ENCODE results near the gene RPTOR.

Gene RPTOR

DNA sequence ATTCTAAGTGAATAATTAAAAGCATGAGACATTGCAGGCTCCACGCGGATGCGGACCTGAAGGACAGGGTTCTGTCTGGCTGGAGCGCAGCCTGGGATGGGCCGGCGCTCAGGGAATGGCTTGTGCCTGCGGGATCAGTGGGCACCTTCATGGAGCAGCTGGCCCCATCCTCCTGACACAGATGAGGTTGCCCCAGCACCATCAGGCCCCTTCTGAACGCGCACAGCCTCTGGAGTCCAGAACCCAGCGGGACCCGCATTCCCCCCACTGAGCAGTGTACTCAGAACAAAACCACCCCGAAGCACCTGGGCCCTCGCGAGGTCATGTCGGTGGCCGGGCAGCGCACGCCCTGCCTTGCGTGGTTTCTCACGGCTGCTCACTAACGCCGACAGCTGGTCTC lies 376.5 kb downstream of the RPTOR start:
- Histone ChIP-seq H3K4me1 (ENCODE audit: control insufficient read depth, insufficient read depth, low read length) (no peaks in the 10 kb centered on the region), H3K27ac (ENCODE audit: extremely low read depth, low read depth, low read length) (no peak overlapping the region), H3K36me3 (ENCODE audit: control insufficient read depth in 2 of 2, insufficient read depth in 1 of 2, low read length in 2 of 2) (peaks cover 0 to 56% of the 10 kb centered on the region in 2 experiments; a peak in 1 of 3 replicates), H3K4me3 (ENCODE audit: low read depth, low read length) (no peak overlapping the region), H3K9me3 (ENCODE audit: control insufficient read depth, insufficient read depth, low read depth, low read length) (no peaks in the 10 kb centered on the region)
- ChIA-PET POLR2A (no interaction called here), CTCF (interaction anchor here (0.7 kb wide), 1 partner anchor 1961 kb away, joined by 3 read pairs; no protein-coding TSS in a partner anchor)
- TF ChIP-seq, protein P1, sequence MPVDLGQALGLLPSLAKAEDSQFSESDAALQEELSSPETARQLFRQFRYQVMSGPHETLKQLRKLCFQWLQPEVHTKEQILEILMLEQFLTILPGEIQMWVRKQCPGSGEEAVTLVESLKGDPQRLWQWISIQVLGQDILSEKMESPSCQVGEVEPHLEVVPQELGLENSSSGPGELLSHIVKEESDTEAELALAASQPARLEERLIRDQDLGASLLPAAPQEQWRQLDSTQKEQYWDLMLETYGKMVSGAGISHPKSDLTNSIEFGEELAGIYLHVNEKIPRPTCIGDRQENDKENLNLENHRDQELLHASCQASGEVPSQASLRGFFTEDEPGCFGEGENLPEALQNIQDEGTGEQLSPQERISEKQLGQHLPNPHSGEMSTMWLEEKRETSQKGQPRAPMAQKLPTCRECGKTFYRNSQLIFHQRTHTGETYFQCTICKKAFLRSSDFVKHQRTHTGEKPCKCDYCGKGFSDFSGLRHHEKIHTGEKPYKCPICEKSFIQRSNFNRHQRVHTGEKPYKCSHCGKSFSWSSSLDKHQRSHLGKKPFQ (tag by site-specific recombination; IDR thresholded peaks at IDR 0.05), result no peak
- TF ChIP-seq ZNF426 (tag by site-specific recombination; IDR thresholded peaks at IDR 0.05) (no peak), SP3 (tag by site-specific recombination; IDR thresholded peaks at IDR 0.05) (no peak), ZFP69B (tag by site-specific recombination; IDR thresholded peaks at IDR 0.05) (no peak)

DNA sequence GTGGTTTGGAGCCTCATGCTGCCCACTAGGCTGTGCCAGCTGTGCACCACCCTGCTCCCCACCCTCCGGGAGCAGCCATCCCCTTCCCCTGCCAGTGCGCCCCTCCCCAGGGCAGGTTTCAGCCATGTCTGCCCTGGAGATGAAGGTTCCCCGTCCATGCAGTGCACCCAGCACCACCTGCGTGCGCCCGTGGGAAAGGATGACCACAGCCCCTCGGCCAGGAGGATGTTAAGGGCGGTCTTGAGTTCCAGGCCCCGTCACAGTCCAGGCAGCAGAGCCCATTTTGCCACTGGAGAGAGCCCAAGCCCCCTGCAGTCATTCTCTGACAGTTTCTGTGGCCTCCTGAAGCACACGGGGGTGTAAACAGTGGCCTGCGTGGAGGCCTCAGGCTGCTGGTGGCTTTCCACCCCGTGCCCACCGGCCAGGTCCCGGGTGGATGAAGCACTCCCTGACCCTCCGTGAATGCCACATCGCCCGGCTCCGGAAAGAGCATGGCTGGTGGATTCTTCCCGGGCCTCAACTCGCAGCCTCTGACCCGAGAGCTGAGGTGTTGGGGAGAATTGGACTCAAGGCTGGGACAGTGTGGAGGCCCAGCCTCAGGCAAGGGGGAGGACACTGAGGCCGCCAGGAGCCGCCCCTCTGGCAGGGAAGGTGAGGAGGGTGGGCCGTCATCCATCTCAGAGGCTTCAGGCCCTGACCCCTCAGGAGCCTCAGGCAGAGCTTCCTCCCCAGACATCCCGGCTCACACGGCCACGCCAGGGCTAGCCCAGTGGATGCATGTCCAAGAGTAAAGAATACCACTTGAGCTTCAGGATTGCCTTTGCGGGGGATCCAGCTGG lies 377.3 kb downstream of the RPTOR start:
- POLR2A ChIA-PET, result no interaction called here
- H3K4me3 ChIP-seq (ENCODE audit: low read depth, low read length), result no peak overlapping the region
- H3K27ac ChIP-seq (ENCODE audit: extremely low read depth, low read depth, low read length), result no peak overlapping the region
- no peaks in the 10 kb centered on the region for H3K4me1 ChIP-seq (ENCODE audit: control insufficient read depth, insufficient read depth, low read length)
- CTCF ChIA-PET, result interaction anchor here (0.6 to 0.8 kb wide), 3 partner anchors 56 to 1960 kb away, joined by 3 to 4 read pairs (median 4); no protein-coding TSS in a partner anchor
- TF ChIP-seq, protein P2, sequence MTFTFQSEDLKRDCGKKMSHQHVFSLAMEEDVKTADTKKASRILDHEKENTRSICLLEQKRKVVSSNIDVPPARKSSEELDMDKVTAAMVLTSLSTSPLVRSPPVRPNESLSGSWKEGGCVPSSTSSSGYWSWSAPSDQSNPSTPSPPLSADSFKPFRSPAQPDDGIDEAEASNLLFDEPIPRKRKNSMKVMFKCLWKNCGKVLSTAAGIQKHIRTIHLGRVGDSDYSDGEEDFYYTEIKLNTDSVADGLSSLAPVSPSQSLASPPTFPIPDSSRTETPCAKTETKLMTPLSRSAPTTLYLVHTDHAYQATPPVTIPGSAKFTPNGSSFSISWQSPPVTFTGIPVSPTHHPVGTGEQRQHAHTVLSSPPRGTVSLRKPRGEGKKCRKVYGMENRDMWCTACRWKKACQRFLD (tag by site-specific recombination; IDR thresholded peaks at IDR 0.05), result no peak
- H3K9me3 ChIP-seq (ENCODE audit: control insufficient read depth, insufficient read depth, low read depth, low read length), result no peaks in the 10 kb centered on the region
- H3K36me3 ChIP-seq (ENCODE audit: control insufficient read depth in 2 of 2, insufficient read depth in 1 of 2, low read length in 2 of 2), result peaks cover 4 to 62% of the 10 kb centered on the region in 2 experiments; a peak in 2 of 3 replicates

DNA sequence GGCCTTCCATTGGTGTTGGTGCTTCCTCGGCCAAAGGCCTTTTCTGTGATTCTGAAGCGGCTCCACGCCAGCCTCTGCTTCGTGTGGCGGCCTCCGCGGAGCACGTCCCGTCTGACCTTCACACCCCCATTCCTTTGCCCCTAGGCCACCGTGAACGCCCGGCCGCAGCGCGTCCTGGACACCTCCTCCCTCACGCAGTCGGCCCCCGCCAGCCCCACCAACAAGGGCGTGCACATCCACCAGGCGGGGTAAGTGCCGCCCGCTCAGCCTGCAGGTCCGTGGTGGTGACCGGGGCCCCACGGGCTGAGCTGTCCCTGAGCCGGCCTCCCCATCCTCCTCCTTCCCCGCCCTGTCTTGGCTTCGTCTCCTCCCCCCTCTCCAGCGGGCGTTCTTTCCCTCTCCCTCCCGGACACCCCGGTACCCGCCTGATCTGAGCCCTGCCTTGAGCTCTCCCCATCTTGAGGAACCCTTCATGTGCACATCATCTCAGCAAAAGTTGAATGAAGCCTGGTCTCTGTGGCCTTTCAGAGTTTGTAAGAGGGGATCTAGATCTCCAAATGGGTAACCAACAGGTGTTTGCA lies 378.0 kb downstream of the RPTOR start:
- H3K36me3 ChIP-seq (ENCODE audit: control insufficient read depth in 2 of 2, insufficient read depth in 1 of 2, low read length in 2 of 2), result peaks cover 4 to 68% of the 10 kb centered on the region in 2 experiments; a peak in 2 of 3 replicates
- ChIA-PET POLR2A (no interaction called here), CTCF (interaction anchor here (0.6 kb wide), 1 partner anchor 142 kb away, joined by 4 read pairs; no protein-coding TSS in a partner anchor)
- no peaks in the 10 kb centered on the region for H3K9me3 ChIP-seq (ENCODE audit: control insufficient read depth, insufficient read depth, low read depth, low read length)
- H3K27ac ChIP-seq (ENCODE audit: extremely low read depth, low read depth, low read length), result no peak overlapping the region
- H3K4me3 ChIP-seq (ENCODE audit: low read depth, low read length), result no peak overlapping the region
- H3K4me1 ChIP-seq (ENCODE audit: control insufficient read depth, insufficient read depth, low read length), result no peaks in the 10 kb centered on the region
- no peak for TF ChIP-seq ZNF423 (tag by site-specific recombination; IDR thresholded peaks at IDR 0.05)
- no peak for TF ChIP-seq ZNF623 (tag by site-specific recombination; IDR thresholded peaks at IDR 0.05)
- no peak for TF ChIP-seq ZNF555 (tag by site-specific recombination; conservative IDR thresholded peaks at IDR 0.05)
- no peak for TF ChIP-seq ZNF426 (tag by site-specific recombination; IDR thresholded peaks at IDR 0.05)
- TF ChIP-seq ZNF747 (tag by site-specific recombination; IDR thresholded peaks at IDR 0.05), result no peak
- TF ChIP-seq, protein P3, sequence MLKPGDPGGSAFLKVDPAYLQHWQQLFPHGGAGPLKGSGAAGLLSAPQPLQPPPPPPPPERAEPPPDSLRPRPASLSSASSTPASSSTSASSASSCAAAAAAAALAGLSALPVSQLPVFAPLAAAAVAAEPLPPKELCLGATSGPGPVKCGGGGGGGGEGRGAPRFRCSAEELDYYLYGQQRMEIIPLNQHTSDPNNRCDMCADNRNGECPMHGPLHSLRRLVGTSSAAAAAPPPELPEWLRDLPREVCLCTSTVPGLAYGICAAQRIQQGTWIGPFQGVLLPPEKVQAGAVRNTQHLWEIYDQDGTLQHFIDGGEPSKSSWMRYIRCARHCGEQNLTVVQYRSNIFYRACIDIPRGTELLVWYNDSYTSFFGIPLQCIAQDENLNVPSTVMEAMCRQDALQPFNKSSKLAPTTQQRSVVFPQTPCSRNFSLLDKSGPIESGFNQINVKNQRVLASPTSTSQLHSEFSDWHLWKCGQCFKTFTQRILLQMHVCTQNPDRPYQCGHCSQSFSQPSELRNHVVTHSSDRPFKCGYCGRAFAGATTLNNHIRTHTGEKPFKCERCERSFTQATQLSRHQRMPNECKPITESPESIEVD (tag by site-specific recombination; IDR thresholded peaks at IDR 0.05), result no peak
- TF ChIP-seq KLF1 (tag by site-specific recombination; IDR thresholded peaks at IDR 0.05), result 0 out of 2 replicates have a peak, but pooled peaks have one; percentile 14
- TF ChIP-seq ZNF585B (tag by site-specific recombination; IDR thresholded peaks at IDR 0.05), result no peak
- peak; percentile 67; the same call in 1 of the 2 replicates for TF ChIP-seq SCRT2 (tag by site-specific recombination; IDR thresholded peaks at IDR 0.05)
